Sigmoid colon (tissue), 7 donors: ENCODE data around the gene SIPA1L3. TPM values are rescaled to one million over a fixed set of nuclear protein-coding genes. Genes with fewer than 3 reads are reported as not detected.

Source experiments
- DNase-seq: peaks from one replicate; pipeline ENCODE4 v3.0.0-alpha.2; 2019
- H3K27ac ChIP-seq, 4 donors: fragments of 200-600 bp; sonication (generic); one replicate each; pipeline ENCODE4 v1.5.1; 2016 to 2019; ENCODE audit warnings: mild to moderate bottlenecking in 1 of 4
- H3K27me3 ChIP-seq, 3 donors: fragments of 200-600 bp; sonication (generic); one replicate each; pipeline ENCODE4 v1.5.1; 2019; ENCODE audit warnings: mild to moderate bottlenecking in 1 of 3
- H3K36me3 ChIP-seq, 4 donors: fragments of 200-600 bp; sonication (generic); one replicate each; pipeline ENCODE4 v1.5.1; 2016 to 2019
- H3K4me1 ChIP-seq, 4 donors: fragments of 200-600 bp; sonication (generic); one replicate each; pipeline ENCODE4 v1.5.1; 2017 to 2019
- H3K4me3 ChIP-seq, 4 donors: fragments of 200-600 bp; sonication (generic); one replicate each; pipeline ENCODE4 v1.5.1; 2017 to 2019; ENCODE audit warnings: mild to moderate bottlenecking in 2 of 4, moderate library complexity in 1 of 4
- H3K9me3 ChIP-seq, 4 donors: fragments of 200-600 bp in 3 of 4; sonication (generic) in 3 of 4; one replicate each; pipeline versions ENCODE4 v1.5.1 to v1.6.1; 2013 to 2019
- CTCF ChIP-seq, 4 experiments: fragments of 450-650 bp in 3 of 4; fragments of 200-600 bp in 1 of 4; IDR thresholded peaks; one replicate each; pipeline ENCODE4 v1.5.1; 2016 to 2019; ENCODE audit warnings: antibody characterized with exemption in 4 of 4, mild to moderate bottlenecking in 3 of 4, moderate library complexity in 2 of 4
- EP300 ChIP-seq, 4 donors: sonication (generic); formaldehyde crosslinking; IDR thresholded peaks; one replicate each; pipeline ENCODE4 v1.6.1; 2017; ENCODE audit warnings: antibody characterized with exemption in 4 of 4
- POLR2A ChIP-seq, 2 donors: fragments of 450-650 bp; IDR thresholded peaks; one replicate each; pipeline ENCODE4 v1.6.1; 2016; ENCODE audit warnings: antibody characterized with exemption in 2 of 2, mild to moderate bottlenecking in 2 of 2, moderate library complexity in 2 of 2
- POLR2AphosphoS5 ChIP-seq, 4 donors: sonication (generic); formaldehyde crosslinking; IDR thresholded peaks; one replicate each; pipeline ENCODE4 v1.6.1; 2017; ENCODE audit warnings: antibody characterized with exemption in 4 of 4
- WGBS, 2 donors: extraction: QIAGEN DNeasy Blood & Tissue Kit; methylation state at CpG; one replicate each; pipeline ENCODE4 v1.1.7; 2013; 5-methylcytosine and 5-hydroxymethylcytosine counted together
- intact Hi-C: fragments of 100-400 bp; cut with DNase I; formaldehyde crosslinking; loops from one replicate; pipeline ENCODE4 v1.15.1; 2023
- polyA plus RNA-seq, 3 donors: library from polyadenylated mRNA; stranded (reverse); fragments of 200-250 nt; gene quantifications; one replicate each; pipeline ENCODE4 v1.2.3, GENCODE V29; 2013
- total RNA-seq, 4 donors: library from RNA; depleted of rRNA; stranded (reverse); fragments of >200 nt; gene quantifications; one replicate each; pipeline ENCODE4 v1.1.0, GENCODE V29; 2016
- donor health status: healthy with polysubstance abuse.
- donor health status: Bipolar disorder and iron deficiency.
- donor health status: healthy.

The SIPA1L3 gene
- total and polyA plus RNA-seq, 7 donors: 7.7 to 47.9 (median 9.9) TPM

GRCh38 chr19:37948362-37948761, 41.4 kb downstream of the SIPA1L3 start:
- no peaks in the 10 kb centered on the region for H3K27me3 ChIP-seq
- no peak overlapping the region for H3K27ac ChIP-seq
- no peaks in the 10 kb centered on the region for H3K36me3 ChIP-seq
- intact Hi-C loops: no loop called here
- H3K4me3 ChIP-seq: no peak overlapping the region
- no peak for DNase-seq
- H3K4me1 ChIP-seq: no peaks in the 10 kb centered on the region
- 93 to 96% methylated on average over 6 of the region's 6 CpGs for WGBS, 2 donors
- TF ChIP-seq POLR2A (IDR thresholded peaks at IDR 0.05) (no peak), POLR2AphosphoS5 (IDR thresholded peaks at IDR 0.05) (no peak), EP300 (IDR thresholded peaks at IDR 0.05) (no peak), CTCF (IDR thresholded peaks at IDR 0.05) (no peak)
- H3K9me3 ChIP-seq: no peaks in the 10 kb centered on the region

DNA sequence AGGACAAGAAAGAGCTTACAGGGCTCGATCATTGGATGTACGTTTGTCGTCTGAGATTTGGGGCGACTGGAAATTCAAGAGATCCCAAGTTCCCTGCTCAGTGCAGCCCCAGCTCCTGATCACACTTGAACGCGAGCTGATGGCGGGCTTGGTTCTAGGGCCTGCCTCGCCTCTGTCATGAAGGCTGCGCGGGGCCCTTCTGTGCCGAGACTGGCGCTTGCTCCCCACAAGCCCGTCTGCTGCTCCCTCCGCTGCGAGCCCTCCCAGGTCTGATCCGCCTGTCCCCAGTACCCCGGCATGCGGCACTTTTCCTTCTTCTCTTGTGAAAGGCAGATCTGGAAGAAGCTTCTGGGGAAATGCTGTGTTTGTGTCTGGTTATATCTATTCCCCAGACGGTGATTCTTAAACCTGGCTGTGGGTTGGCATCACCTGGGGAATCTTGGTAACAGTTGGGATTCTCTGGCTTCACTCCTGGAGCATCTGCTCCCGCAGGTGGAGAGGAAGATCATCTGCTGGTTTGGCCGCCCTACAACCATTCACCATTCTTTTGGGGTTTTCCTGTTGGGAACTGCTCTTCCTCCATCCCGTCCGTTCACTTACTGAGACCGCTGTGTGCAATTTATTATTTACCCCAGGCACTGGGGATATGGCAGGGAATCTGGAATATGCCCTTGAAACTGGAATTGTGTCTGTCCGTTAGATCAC, 43.6 kb downstream of the SIPA1L3 start:
- H3K4me1 ChIP-seq: no peaks in the 10 kb centered on the region
- H3K36me3 ChIP-seq: no peaks in the 10 kb centered on the region
- H3K4me3 ChIP-seq: no peak overlapping the region
- 90 to 94% methylated on average over 25 of the region's 25 CpGs for WGBS, 2 donors
- intact Hi-C loops: no loop called here
- no peak for DNase-seq
- H3K9me3 ChIP-seq: no peaks in the 10 kb centered on the region
- H3K27me3 ChIP-seq: no peaks in the 10 kb centered on the region
- TF ChIP-seq POLR2AphosphoS5 (IDR thresholded peaks at IDR 0.05) (no peak), POLR2A (IDR thresholded peaks at IDR 0.05) (no peak), EP300 (IDR thresholded peaks at IDR 0.05) (no peak), CTCF (IDR thresholded peaks at IDR 0.05) (no peak)
- no peak overlapping the region for H3K27ac ChIP-seq

DNA sequence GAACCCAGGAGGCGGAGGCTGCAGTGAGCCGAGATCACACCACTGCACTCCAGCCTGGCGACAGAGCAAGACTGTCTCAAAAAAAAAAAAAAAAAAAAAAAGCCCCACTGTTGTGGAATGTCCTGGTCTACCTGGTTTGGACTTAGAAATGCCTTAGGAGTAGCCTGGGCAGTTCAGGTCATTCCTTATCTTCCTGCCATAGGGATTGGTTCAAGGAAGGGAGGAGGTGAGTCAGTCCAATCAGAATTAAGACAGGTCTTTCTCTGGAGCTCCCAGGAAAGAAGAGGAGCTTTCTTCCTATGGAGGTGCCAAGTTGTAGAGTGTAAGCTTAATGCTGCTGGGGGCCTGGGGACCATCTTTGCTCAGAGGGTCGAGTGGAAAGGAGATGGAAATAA, 44.8 kb downstream of the SIPA1L3 start:
- no peaks in the 10 kb centered on the region for H3K36me3 ChIP-seq
- intact Hi-C loops: no loop called here
- H3K9me3 ChIP-seq: no peaks in the 10 kb centered on the region
- H3K27ac ChIP-seq: no peak overlapping the region
- H3K4me1 ChIP-seq: no peaks in the 10 kb centered on the region
- no peaks in the 10 kb centered on the region for H3K27me3 ChIP-seq
- no peak for TF ChIP-seq EP300 (IDR thresholded peaks at IDR 0.05)
- TF ChIP-seq POLR2AphosphoS5 (IDR thresholded peaks at IDR 0.05): no peak
- no peak for DNase-seq
- WGBS, 2 donors: 80 to 84% methylated on average over 4 of the region's 4 CpGs
- H3K4me3 ChIP-seq: no peak overlapping the region

- Histone ChIP-seq H3K4me1 (no peaks in the 10 kb centered on the region), H3K36me3 (no peaks in the 10 kb centered on the region), H3K9me3 (no peaks in the 10 kb centered on the region), H3K4me3 (no peak overlapping the region), H3K27me3 (no peaks in the 10 kb centered on the region), H3K27ac (no peak overlapping the region)
- 58 to 81% methylated on average over 11 of the region's 11 CpGs for WGBS, 2 donors
- intact Hi-C loops: no loop called here
- TF ChIP-seq EP300 (IDR thresholded peaks at IDR 0.05) (no peak), POLR2AphosphoS5 (IDR thresholded peaks at IDR 0.05) (no peak), POLR2A (IDR thresholded peaks at IDR 0.05) (no peak), CTCF (IDR thresholded peaks at IDR 0.05) (no peak)
- no peak for DNase-seq
Observed at GRCh38 chr19:37953171-37953917, 46.3 kb downstream of the SIPA1L3 start.

- WGBS, 2 donors: 4 to 22% methylated on average over 1 of the region's 1 CpG
- H3K4me3 ChIP-seq: no peak overlapping the region
- no peaks in the 10 kb centered on the region for H3K36me3 ChIP-seq
- no peaks in the 10 kb centered on the region for H3K27me3 ChIP-seq
- no peak overlapping the region for H3K27ac ChIP-seq
- H3K4me1 ChIP-seq: no peaks in the 10 kb centered on the region
- DNase-seq: no peak
- H3K9me3 ChIP-seq: no peaks in the 10 kb centered on the region
- TF ChIP-seq CTCF (IDR thresholded peaks at IDR 0.05) (no peak), POLR2A (IDR thresholded peaks at IDR 0.05) (no peak), POLR2AphosphoS5 (IDR thresholded peaks at IDR 0.05) (no peak), EP300 (IDR thresholded peaks at IDR 0.05) (no peak)
- intact Hi-C loops: no loop called here
Observed at GRCh38 chr19:37953918-37954303, 46.9 kb downstream of the SIPA1L3 start.
